Hepatocyte (in vitro differentiated cells): ENCODE results near the gene KLHL17. TPM values are rescaled to one million over a fixed set of nuclear protein-coding genes. Genes with fewer than 3 reads are reported as not detected.

Source experiments
- DNase-seq: peaks from one replicate; pipeline ENCODE4 v3.0.0-alpha.2; 2016; ENCODE audit warnings: low spot score
- H2AFZ ChIP-seq: fragments of 200-600 bp; sonication (generic); 2 replicates; pipeline ENCODE4 v1.6.0; 2016; ENCODE audit warnings: antibody characterized with exemption, mild to moderate bottlenecking
- H3K27ac ChIP-seq: fragments of 200-600 bp; sonication (generic); 2 replicates; pipeline ENCODE4 v1.5.1; 2016; ENCODE audit warnings: mild to moderate bottlenecking
- H3K27me3 ChIP-seq: fragments of 200-600 bp; sonication (generic); 2 replicates; pipeline ENCODE4 v1.6.1; 2016
- H3K36me3 ChIP-seq: fragments of 200-600 bp; sonication (generic); replicated peaks from 2 replicates; pipeline ENCODE4 v1.5.1; 2016; ENCODE audit warnings: low read depth; ENCODE audit not compliant: insufficient read depth
- H3K4me1 ChIP-seq: fragments of 200-600 bp; sonication (generic); 2 replicates; pipeline ENCODE4 v1.5.1; 2016; ENCODE audit warnings: mild to moderate bottlenecking, moderate library complexity; ENCODE audit not compliant: insufficient read depth
- H3K4me2 ChIP-seq: fragments of 200-600 bp; sonication (generic); 2 replicates; pipeline ENCODE4 v1.6.0; 2016
- H3K4me3 ChIP-seq: fragments of 200-600 bp; sonication (generic); 2 replicates; pipeline ENCODE4 v1.5.1; 2016; ENCODE audit warnings: mild to moderate bottlenecking
- H3K79me2 ChIP-seq: fragments of 200-600 bp; sonication (generic); 2 replicates; pipeline ENCODE4 v1.6.0; 2017; ENCODE audit warnings: mild to moderate bottlenecking
- H3K9me2 ChIP-seq: fragments of 200-600 bp; sonication (generic); replicated peaks from 2 replicates; pipeline ENCODE4 v1.6.0; 2017; ENCODE audit warnings: mild to moderate bottlenecking; ENCODE audit not compliant: insufficient read depth
- H3K9me3 ChIP-seq: fragments of 200-600 bp; sonication (generic); 2 replicates; pipeline ENCODE4 v1.5.1; 2016; ENCODE audit warnings: low read depth, mild to moderate bottlenecking
- H4K20me1 ChIP-seq: fragments of 200-600 bp; sonication (generic); 2 replicates; pipeline ENCODE4 v1.6.0; 2016; ENCODE audit warnings: mild to moderate bottlenecking; ENCODE audit not compliant: insufficient read depth, poor library complexity, severe bottlenecking
- CTCF ChIP-seq: fragments of 200-600 bp; sonication (generic); IDR thresholded peaks from 2 replicates; pipeline ENCODE4 v1.5.1; 2016; ENCODE audit warnings: antibody characterized with exemption, mild to moderate bottlenecking; ENCODE audit not compliant: poor library complexity
- EZH2 ChIP-seq: fragments of 200-600 bp; sonication (generic); IDR thresholded peaks from 2 replicates; pipeline ENCODE4 v1.6.1; 2016; ENCODE audit warnings: antibody characterized with exemption, mild to moderate bottlenecking, borderline replicate concordance
- EZH2phosphoT487 ChIP-seq: fragments of 200-600 bp; sonication (generic); IDR thresholded peaks from one replicate; pipeline ENCODE4 v1.6.1; 2018; ENCODE audit warnings: antibody characterized with exemption, mild to moderate bottlenecking, low read depth, moderate library complexity; ENCODE audit not compliant: unreplicated experiment, severe bottlenecking
- WGBS: methylation state at CpG from one replicate; pipeline ENCODE4 v1.1.6; 2016; ENCODE audit warnings: low lambda C conversion rate; ENCODE audit errors: missing lambda C conversion rate; 5-methylcytosine and 5-hydroxymethylcytosine counted together
- polyA plus RNA-seq: library from polyadenylated mRNA; unstranded; fragments of >200 nt; fragmentation: Nextera tagmentation; extraction: Ambion mirVana; gene quantifications from 2 replicates; pipeline ENCODE4 v1.2.1, GENCODE V29; 2016
- total RNA-seq: library from RNA; depleted of rRNA; stranded (reverse); fragments of >200 nt; gene quantifications from 2 replicates; pipeline ENCODE4 v1.2.3, GENCODE V29; 2014

The KLHL17 gene
- total and polyA plus RNA-seq, 2 experiments from 2014 or later, result 13.8 to 25.0 TPM

GRCh38 chr1:936348-937264, 23.8 kb upstream of the KLHL17 start:
- TF ChIP-seq CTCF, result no peak
- no peak for TF ChIP-seq EZH2
- no peak overlapping the region for H3K4me3 ChIP-seq
- H3K79me2 ChIP-seq, result no peaks in the 10 kb centered on the region
- WGBS, result 85% methylated on average over 37 of the region's 45 CpGs
- H3K9me3 ChIP-seq, result no peaks in the 10 kb centered on the region
- no peak overlapping the region for H2AFZ ChIP-seq
- no peaks in the 10 kb centered on the region for H3K36me3 ChIP-seq
- H3K9me2 ChIP-seq, result no peaks in the 10 kb centered on the region
- H3K4me1 ChIP-seq, result peaks cover 51% of the 10 kb centered on the region
- H3K4me2 ChIP-seq, result peak overlapping the region; percentile 65
- peaks cover 36% of the 10 kb centered on the region for H3K27me3 ChIP-seq
- H4K20me1 ChIP-seq, result no peaks in the 10 kb centered on the region
- DNase-seq, result no peak
- no peak overlapping the region for H3K27ac ChIP-seq

- TF ChIP-seq EZH2 (no peak), EZH2phosphoT487 (no peak), CTCF (no peak)
- H2AFZ ChIP-seq, result no peak overlapping the region
- no peaks in the 10 kb centered on the region for H3K36me3 ChIP-seq
- peaks cover 55% of the 10 kb centered on the region for H3K4me1 ChIP-seq
- no peak overlapping the region for H3K4me3 ChIP-seq
- WGBS, result 86% methylated on average over 14 of the region's 16 CpGs
- DNase-seq, result no peak
- H3K4me2 ChIP-seq, result no peak overlapping the region
- H3K9me3 ChIP-seq, result no peaks in the 10 kb centered on the region
- no peaks in the 10 kb centered on the region for H3K9me2 ChIP-seq
- peaks cover 40% of the 10 kb centered on the region for H3K27me3 ChIP-seq
- H3K79me2 ChIP-seq, result no peaks in the 10 kb centered on the region
- H3K27ac ChIP-seq, result no peak overlapping the region
- H4K20me1 ChIP-seq, result no peaks in the 10 kb centered on the region
Measured at GRCh38 chr1:937521-937920, 22.9 kb upstream of the KLHL17 start.

- H3K36me3 ChIP-seq, result no peaks in the 10 kb centered on the region
- peak; percentile 60 for DNase-seq
- H3K27ac ChIP-seq, result no peak overlapping the region
- H3K4me1 ChIP-seq, result peaks cover 57% of the 10 kb centered on the region
- no peaks in the 10 kb centered on the region for H4K20me1 ChIP-seq
- H3K4me2 ChIP-seq, result no peak overlapping the region
- TF ChIP-seq CTCF (peak; percentile 49), EZH2 (no peak)
- H3K27me3 ChIP-seq, result peaks cover 38% of the 10 kb centered on the region
- H3K79me2 ChIP-seq, result no peaks in the 10 kb centered on the region
- H3K9me3 ChIP-seq, result no peaks in the 10 kb centered on the region
- no peak overlapping the region for H2AFZ ChIP-seq
- H3K4me3 ChIP-seq, result no peak overlapping the region
- no peaks in the 10 kb centered on the region for H3K9me2 ChIP-seq
- 75% methylated on average over 11 of the region's 15 CpGs for WGBS
Measured at GRCh38 chr1:938088-938683, 22.2 kb upstream of the KLHL17 start.
